Kidney (tissue), 14 donors: Measurements from ENCODE around the gene FAT1. TPM values are rescaled to one million over a fixed set of nuclear protein-coding genes. Genes with fewer than 3 reads are reported as not detected.

Experiments used
- DNase-seq, 5 donors: peaks; one replicate each; pipeline ENCODE4 v3.0.0-alpha.2; 2013 to 2020
- FAIRE-seq: peaks from 2 replicates; lab custom pipeline; 2012; peaks lifted over from hg19 to GRCh38; lab: Jason Lieb, UNC
- H3K27ac ChIP-seq, 2 donors: one replicate each; pipeline ENCODE4 v1.7.0; 2013; ENCODE audit warnings: low read depth in 2 of 2, low read length in 2 of 2, inconsistent platforms in 1 of 2
- H3K27me3 ChIP-seq: one replicate; pipeline ENCODE4 v1.7.1; 2013; ENCODE audit warnings: low read length, inconsistent platforms; ENCODE audit not compliant: control insufficient read depth, insufficient read depth
- H3K36me3 ChIP-seq, 3 donors: one replicate each; pipeline versions ENCODE4 v1.7.0 to v1.7.1; 2013; ENCODE audit warnings: low read length in 3 of 3, control low read depth in 1 of 3, inconsistent platforms in 1 of 3; ENCODE audit not compliant: insufficient read depth in 3 of 3, control insufficient read depth in 2 of 3
- H3K4me1 ChIP-seq, 3 donors: one replicate each; pipeline versions ENCODE4 v1.7.0 to v1.7.1; 2013; ENCODE audit warnings: low read length in 3 of 3, inconsistent platforms in 1 of 3, low read depth in 1 of 3; ENCODE audit not compliant: control insufficient read depth in 2 of 3, insufficient read depth in 2 of 3
- H3K4me3 ChIP-seq, 3 donors: one replicate each; pipeline versions ENCODE4 v1.7.0 to v1.8.1; 2013; ENCODE audit warnings: low read length in 3 of 3, control low read depth in 1 of 3, inconsistent platforms in 1 of 3
- H3K9ac ChIP-seq, 3 donors: one replicate each; pipeline versions ENCODE4 v1.7.0 to v1.7.1; 2013; ENCODE audit warnings: low read length in 3 of 3, control low read depth in 1 of 3, inconsistent platforms in 1 of 3
- H3K9me3 ChIP-seq, 3 donors: one replicate each; pipeline versions ENCODE4 v1.7.0 to v1.7.1; 2013; ENCODE audit warnings: low read length in 3 of 3, control low read depth in 1 of 3, inconsistent platforms in 1 of 3; ENCODE audit not compliant: control insufficient read depth in 2 of 3, insufficient read depth in 1 of 3
- CTCF ChIP-seq: IDR thresholded peaks from 3 replicates; pipeline ENCODE4 v1.5.1; 2012; ENCODE audit warnings: mild to moderate bottlenecking, moderate library complexity, borderline replicate concordance; ENCODE audit not compliant: insufficient read depth; ENCODE audit errors: extremely low read depth
- intact Hi-C: fragments of 100-400 bp; cut with DNase I; formaldehyde crosslinking; loops from one replicate; pipeline ENCODE4 v1.11.1; 2022
- polyA plus RNA-seq: library from polyadenylated mRNA; stranded (reverse); fragments of 350-450 nt; fragmentation: Illumina TruSeq; extraction: RNeasy Lipid Tissue Mini Kit (QIAGEN cat#74804); gene quantifications from one replicate; pipeline ENCODE4 v1.2.3, GENCODE V29; 2014; ENCODE audit warnings: low read depth, low replicate concordance; ENCODE audit not compliant: insufficient read depth
- total RNA-seq: library from RNA; stranded (reverse); fragmentation: NEBNext Ultra II Directional; extraction: Animal tissue kit (Norgen Biotek cat#: 25700); gene quantifications from one replicate; pipeline ENCODE4 v1.2.1, GENCODE V29; 2021
- donor health status: control.
- donor health status: control.
- donor health status: control.
- donor health status: control.
- donor health status: control.
- donor health status: DM: yes; HTN: yes; CAD: no.
- donor health status: Normal renal cell carcinoma (clear cell type).

FAT1 gene
- total and polyA plus RNA-seq, 2 donors from 2014 or later, result 62.2 to 254 TPM

GRCh38 chr4:186727977-186728519, 4.4 kb upstream of the FAT1 start:
- FAIRE-seq, result no peak

GRCh38 chr4:186727169-186727976, 3.7 kb upstream of the FAT1 start:
- FAIRE-seq (no peak), DNase-seq (no peak)
- Histone ChIP-seq H3K9me3 (no peaks in the 10 kb centered on the region), H3K27ac (peak overlapping the region; percentile 81 to 90), H3K36me3 (no peaks in the 10 kb centered on the region), H3K4me1 (no peaks in the 10 kb centered on the region), H3K4me3 (peak overlapping the region; percentile 61 to 92 (median 77)), H3K27me3 (no peaks in the 10 kb centered on the region), H3K9ac (peak overlapping the region; percentile 17 to 59 (median 57))
- no peak for TF ChIP-seq CTCF
- intact Hi-C loops, result no loop called here

More at GRCh38 chr4:186727977-186728519, 4.4 kb upstream of the FAT1 start:
- H3K4me1 ChIP-seq, result no peaks in the 10 kb centered on the region
- peak overlapping the region in 2 of 3 donors; percentile 14 to 92 for H3K4me3 ChIP-seq
- no peaks in the 10 kb centered on the region for H3K9me3 ChIP-seq
- TF ChIP-seq CTCF, result peak; percentile 24
- H3K9ac ChIP-seq, result peak overlapping the region in 1 of 3 donors; percentile 59
- no peak overlapping the region for H3K27ac ChIP-seq
- DNase-seq, result peak in 3 of 5 donors; percentile 38 to 52 (median 47)
- no peaks in the 10 kb centered on the region for H3K27me3 ChIP-seq
- no peaks in the 10 kb centered on the region for H3K36me3 ChIP-seq
- intact Hi-C loops, result no loop called here

- FAIRE-seq, result no peak
- no peak for TF ChIP-seq CTCF
- Histone ChIP-seq H3K27me3 (no peaks in the 10 kb centered on the region), H3K27ac (peak overlapping the region; percentile 81 to 90), H3K9me3 (no peaks in the 10 kb centered on the region), H3K9ac (peak overlapping the region; percentile 57 to 93 (median 92)), H3K36me3 (no peaks in the 10 kb centered on the region), H3K4me3 (peak overlapping the region; percentile 77 to 94 (median 92)), H3K4me1 (no peaks in the 10 kb centered on the region)
- DNase-seq, result peak; percentile 88 to 95 (median 92)
- intact Hi-C loops, result no loop called here
Observed at GRCh38 chr4:186726426-186727168, 2.9 kb upstream of the FAT1 start.
